SK-N-MC (cell line): ENCODE measurements around the gene ZNF660.

ENCODE experiments used
- DNase-seq: peaks from one replicate; pipeline ENCODE4 v3.0.0-alpha.2; 2011; ENCODE audit warnings: low read depth, low spot score
- H3K27ac ChIP-seq: fragments of 200-600 bp; sonication (generic); 2 replicates; pipeline ENCODE4 v1.5.1; 2016; ENCODE audit warnings: mixed run types
- H3K36me3 ChIP-seq: fragments of 200-600 bp; sonication (generic); 2 replicates; pipeline ENCODE4 v1.6.1; 2017; ENCODE audit warnings: antibody characterized with exemption, low read length, mixed read lengths; ENCODE audit not compliant: insufficient read depth
- H3K4me3 ChIP-seq: fragments of 200-600 bp; sonication (generic); 2 replicates; pipeline ENCODE4 v1.5.1; 2016
- H3K9ac ChIP-seq: fragments of 200-600 bp; sonication (generic); 2 replicates; pipeline ENCODE4 v1.8.0; 2017; ENCODE audit warnings: mixed run types, mixed read lengths; ENCODE audit not compliant: insufficient read length
- H3K9me3 ChIP-seq: fragments of 200-600 bp; sonication (generic); 2 replicates; pipeline ENCODE4 v1.6.1; 2017; ENCODE audit warnings: low read depth, mild to moderate bottlenecking, antibody characterized with exemption, low read length, moderate library complexity, mixed read lengths
- EZH2 ChIP-seq: fragments of 200-600 bp; sonication (generic); IDR thresholded peaks from one replicate; pipeline ENCODE4 v1.6.1; 2017; ENCODE audit warnings: antibody characterized with exemption
- FOXP2 ChIP-seq: optimal IDR thresholded peaks from 2 replicates; pipeline ENCODE3; 2011; ENCODE audit warnings: mild to moderate bottlenecking, moderate library complexity; ENCODE audit not compliant: insufficient read depth; ENCODE audit errors: extremely low read length, control extremely low read depth
- POLR2AphosphoS5 ChIP-seq: IDR thresholded peaks from 2 replicates; pipeline ENCODE4 v1.6.1; 2012; ENCODE audit warnings: mild to moderate bottlenecking, low read depth, low read length, borderline replicate concordance

The ZNF660 gene

GRCh38 chr3:44624749-44625480 lies 40.2 kb downstream of the ZNF660 start, which contains the start of gene ZNF197:
TSS of gene ZNF197 (plus strand) at chr3:44625036. CDS start at chr3:44629155, 4,119 bp downstream.
- peak; percentile 45 for DNase-seq
- H3K27ac ChIP-seq: peak within 1 kb of the TSS; percentile 46; the same call in 1 of the 2 replicates
- TF ChIP-seq EZH2 (no peak), FOXP2 (no peak), POLR2AphosphoS5 (peak; percentile 88)
- no peaks in the 10 kb centered on the region for H3K9me3 ChIP-seq
- peak within 1 kb of the TSS; percentile 79 for H3K4me3 ChIP-seq
- H3K9ac ChIP-seq: peak within 1 kb of the TSS; percentile 85
- peaks cover 8% of the 10 kb centered on the region; the same call in 1 of the 2 replicates for H3K36me3 ChIP-seq

- DNase-seq: no peak
- Histone ChIP-seq H3K4me3 (no peak overlapping the region), H3K9me3 (no peaks in the 10 kb centered on the region), H3K27ac (no peak overlapping the region), H3K9ac (no peak overlapping the region), H3K36me3 (peaks cover 33% of the 10 kb centered on the region)
- TF ChIP-seq POLR2AphosphoS5 (no peak), FOXP2 (no peak), EZH2 (no peak)
Measured at GRCh38 chr3:44628716-44629115, 44.0 kb downstream of the ZNF660 start.

- H3K4me3 ChIP-seq: no peak overlapping the region
- H3K27ac ChIP-seq: no peak overlapping the region
- no peak for DNase-seq
- H3K9ac ChIP-seq: no peak overlapping the region
- peaks cover 62% of the 10 kb centered on the region for H3K36me3 ChIP-seq
- no peak for TF ChIP-seq FOXP2
- TF ChIP-seq EZH2: no peak
- no peak for TF ChIP-seq POLR2AphosphoS5
- no peaks in the 10 kb centered on the region for H3K9me3 ChIP-seq
Measured at GRCh38 chr3:44632193-44632592, 47.4 kb downstream of the ZNF660 start.

DNA sequence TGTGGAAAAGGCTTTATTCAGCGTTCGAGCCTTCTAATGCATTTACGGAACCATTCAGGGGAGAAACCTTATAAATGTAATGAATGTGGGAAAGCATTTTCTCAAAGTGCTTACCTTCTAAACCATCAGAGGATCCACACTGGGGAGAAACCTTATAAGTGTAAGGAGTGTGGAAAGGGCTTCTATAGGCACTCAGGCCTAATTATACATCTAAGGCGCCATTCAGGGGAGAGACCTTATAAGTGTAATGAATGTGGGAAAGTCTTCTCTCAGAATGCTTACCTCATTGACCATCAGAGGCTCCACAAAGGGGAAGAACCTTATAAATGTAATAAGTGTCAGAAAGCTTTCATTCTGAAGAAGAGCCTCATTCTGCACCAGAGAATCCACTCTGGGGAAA lies 57.6 kb downstream of the ZNF660 start:
- peaks cover 10% of the 10 kb centered on the region for H3K9me3 ChIP-seq
- no peak for DNase-seq
- no peak overlapping the region for H3K27ac ChIP-seq
- TF ChIP-seq EZH2: no peak
- TF ChIP-seq POLR2AphosphoS5: no peak
- no peak for TF ChIP-seq FOXP2
- H3K36me3 ChIP-seq: peaks cover 66% of the 10 kb centered on the region
- no peak overlapping the region for H3K4me3 ChIP-seq
- H3K9ac ChIP-seq: no peak overlapping the region

DNA sequence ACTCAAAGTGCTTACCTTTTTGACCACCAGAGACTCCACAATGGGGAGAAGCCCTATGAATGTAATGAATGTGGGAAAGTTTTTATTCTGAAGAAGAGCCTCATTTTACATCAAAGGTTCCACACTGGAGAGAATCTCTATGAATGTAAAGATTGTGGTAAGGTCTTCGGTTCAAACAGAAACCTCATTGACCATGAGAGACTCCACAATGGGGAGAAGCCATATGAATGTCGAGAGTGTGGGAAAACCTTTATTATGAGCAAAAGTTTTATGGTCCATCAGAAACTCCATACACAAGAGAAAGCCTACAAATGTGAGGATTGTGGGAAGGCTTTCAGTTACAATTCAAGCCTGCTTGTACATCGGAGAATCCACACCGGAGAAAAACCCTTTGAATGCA lies 58.3 kb downstream of the ZNF660 start:
- no peak overlapping the region for H3K27ac ChIP-seq
- TF ChIP-seq POLR2AphosphoS5 (no peak), EZH2 (no peak), FOXP2 (no peak)
- no peak overlapping the region for H3K9ac ChIP-seq
- DNase-seq: no peak
- peaks cover 59% of the 10 kb centered on the region for H3K36me3 ChIP-seq
- H3K9me3 ChIP-seq: peaks cover 10% of the 10 kb centered on the region
- H3K4me3 ChIP-seq: no peak overlapping the region

- Histone ChIP-seq H3K36me3 (peaks cover 35% of the 10 kb centered on the region), H3K9me3 (peaks cover 5% of the 10 kb centered on the region), H3K9ac (peak overlapping the region; percentile 83), H3K4me3 (peak overlapping the region; percentile 83), H3K27ac (no peak overlapping the region)
- DNase-seq: no peak
- no peak for TF ChIP-seq EZH2
- no peak for TF ChIP-seq FOXP2
- TF ChIP-seq POLR2AphosphoS5: no peak
Measured at GRCh38 chr3:44647771-44648170, 63.0 kb downstream of the ZNF660 start.

DNA sequence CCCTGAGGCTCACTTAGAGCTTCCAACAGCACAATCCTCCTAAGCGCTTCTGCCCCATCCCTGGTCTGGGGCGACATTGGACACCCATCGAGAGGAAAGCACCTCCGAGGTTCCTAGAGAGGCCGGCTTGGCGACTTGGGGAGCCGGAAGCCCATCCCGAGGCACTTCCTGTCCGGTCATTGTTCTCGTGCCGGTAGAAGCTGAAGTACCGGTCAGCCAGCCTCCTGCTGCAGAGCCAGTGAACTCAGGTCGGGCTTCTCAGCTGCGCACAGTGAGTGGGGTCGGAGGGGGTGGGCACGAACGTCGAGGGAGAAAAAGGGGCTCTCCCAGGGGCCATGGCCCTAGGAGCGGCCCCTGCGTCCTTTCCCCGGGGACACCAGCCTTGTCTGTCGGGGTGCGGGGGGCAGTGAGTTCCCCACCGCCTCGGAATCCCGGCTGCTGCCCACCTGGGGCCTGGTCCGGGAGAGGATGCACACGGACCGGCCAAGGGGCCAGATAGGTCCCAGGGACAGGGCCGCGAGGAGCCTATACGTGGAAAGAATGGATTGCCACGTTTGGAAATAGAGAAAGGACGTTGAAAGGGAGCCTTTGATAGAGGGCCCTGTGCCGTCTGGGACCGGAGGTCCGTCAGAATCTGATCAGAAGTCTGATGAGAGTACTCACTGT lies 63.9 kb downstream of the ZNF660 start, which contains the start of gene ZNF35:
Gene ZNF35, plus strand, starts transcription at position 169 of the 666 bp plus-strand sequence. CDS start 2,336 bp downstream, outside the sequence.
- Histone ChIP-seq H3K4me3 (peak within 1 kb of the TSS; percentile 83), H3K9me3 (no peaks in the 10 kb centered on the region), H3K9ac (peak within 1 kb of the TSS; percentile 83), H3K27ac (no peak within 1 kb of the TSS), H3K36me3 (peaks cover 35% of the 10 kb centered on the region)
- no peak for TF ChIP-seq EZH2
- TF ChIP-seq POLR2AphosphoS5: peak; percentile 87
- TF ChIP-seq FOXP2: no peak
- DNase-seq: no peak
